ENCODE measurements around the gene KCNIP4.
A peak's percentile ranks its signal among the peaks of the same experiment; 100 is the strongest.

KCNIP4 gene

GRCh38 chr4:20698382-20698781 is 1250.2 kb downstream of the KCNIP4 start:
- H3K4me3 ChIP-seq (ENCODE audit: low read depth, low read length) = no peak overlapping the region
- no peak for TF ChIP-seq CTCF (IDR thresholded peaks at IDR 0.05; ENCODE audit: low read depth, low read length)

GRCh38 chr4:20696815-20697214 is 1251.8 kb downstream of the KCNIP4 start:
- TF ChIP-seq CTCF (IDR thresholded peaks at IDR 0.05; ENCODE audit: low read depth, low read length) = no peak
- no peak overlapping the region for H3K4me3 ChIP-seq (ENCODE audit: low read depth, low read length)

GRCh38 chr4:20687864-20688263 is 1260.7 kb downstream of the KCNIP4 start:
- no peak for TF ChIP-seq CTCF (IDR thresholded peaks at IDR 0.05; ENCODE audit: low read depth, low read length)

GRCh38 chr4:20684852-20685763 is 1263.5 kb downstream of the KCNIP4 start:
- TF ChIP-seq CTCF (IDR thresholded peaks at IDR 0.05; ENCODE audit: low read depth, low read length) = peak; percentile 26; the same call in 1 of the 2 replicates
- H3K4me3 ChIP-seq (ENCODE audit: low read depth, low read length) = no peak overlapping the region

More at GRCh38 chr4:20687864-20688263, 1260.7 kb downstream of the KCNIP4 start:
- no peak overlapping the region for H3K4me3 ChIP-seq (ENCODE audit: low read depth, low read length)

DNA sequence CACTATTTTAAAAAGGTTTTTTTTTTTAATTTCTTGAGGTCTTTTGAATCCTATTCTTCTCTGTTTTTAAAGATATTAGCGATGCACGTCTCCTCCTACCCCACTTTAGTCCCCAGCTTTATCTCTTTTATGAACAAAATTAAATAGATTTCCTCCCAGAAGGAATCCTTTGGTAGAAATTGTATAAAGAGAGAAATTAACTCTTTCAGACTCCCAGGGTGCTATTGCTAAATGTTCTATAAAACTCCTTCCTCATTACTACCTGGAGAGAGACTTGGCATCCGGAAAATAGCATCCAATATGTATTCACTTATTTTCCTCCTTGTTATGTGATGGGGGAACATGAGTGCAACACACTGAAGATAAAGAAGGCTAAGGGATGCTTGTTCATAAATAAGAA is 1264.8 kb downstream of the KCNIP4 start:
- no peak overlapping the region for H3K4me3 ChIP-seq (ENCODE audit: low read depth, low read length)
- TF ChIP-seq CTCF (IDR thresholded peaks at IDR 0.05; ENCODE audit: low read depth, low read length) = no peak

- no peak for TF ChIP-seq CTCF (IDR thresholded peaks at IDR 0.05; ENCODE audit: low read depth, low read length)
- H3K4me3 ChIP-seq (ENCODE audit: low read depth, low read length) = no peak overlapping the region
Measured at GRCh38 chr4:20682853-20683252, 1265.7 kb downstream of the KCNIP4 start.

DNA sequence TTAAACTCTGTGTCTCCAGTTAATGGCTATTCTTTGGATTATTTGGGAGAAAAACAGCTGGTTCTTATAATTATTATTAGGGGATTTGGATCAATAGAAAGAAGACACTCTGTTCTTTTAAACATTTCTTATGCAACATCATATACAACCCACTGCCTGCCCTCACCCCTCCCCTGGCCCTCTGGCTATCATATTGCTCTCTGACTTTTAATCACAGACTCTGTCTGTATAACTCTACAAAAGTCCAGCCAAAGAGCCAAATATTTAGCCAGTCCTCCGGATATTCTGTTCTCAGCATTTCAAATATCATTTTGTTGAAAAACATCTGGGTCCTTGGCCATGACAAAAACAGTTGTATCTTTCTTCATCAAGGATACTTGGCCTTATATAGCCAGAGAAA is 1267.3 kb downstream of the KCNIP4 start:
- H3K4me3 ChIP-seq (ENCODE audit: low read depth, low read length) = no peak overlapping the region
- TF ChIP-seq CTCF (IDR thresholded peaks at IDR 0.05; ENCODE audit: low read depth, low read length) = no peak

Data from WI38 (cell line).